Ishikawa (cell line): ENCODE results near the gene ARSB.

Experiments used
- CEBPB ChIP-seq: IDR thresholded peaks from 2 replicates; pipeline ENCODE4 v1.6.1; 2012
- CREB1 ChIP-seq: IDR thresholded peaks from 2 replicates; pipeline ENCODE4 v1.6.1; 2012; ENCODE audit warnings: low read depth
- EGR1 ChIP-seq: IDR thresholded peaks from 2 replicates; pipeline ENCODE4 v1.6.1; 2012
- EP300 ChIP-seq: IDR thresholded peaks from 2 replicates; pipeline ENCODE4 v1.6.1; 2012; ENCODE audit warnings: borderline replicate concordance
- FOXM1 ChIP-seq: IDR thresholded peaks from 2 replicates; pipeline ENCODE4 v1.6.1; 2012; ENCODE audit warnings: low read depth, borderline replicate concordance
- MAX ChIP-seq: IDR thresholded peaks from 2 replicates; pipeline ENCODE4 v1.6.1; 2012
- NFIC ChIP-seq: IDR thresholded peaks from 2 replicates; pipeline ENCODE4 v1.6.1; 2012
- RAD21 ChIP-seq: IDR thresholded peaks from 2 replicates; pipeline ENCODE4 v1.6.1; 2012; ENCODE audit warnings: low read depth
- REST ChIP-seq: IDR thresholded peaks from 2 replicates; pipeline ENCODE4 v1.6.1; 2012; ENCODE audit warnings: low read depth, mild to moderate bottlenecking
- TAF1 ChIP-seq: IDR thresholded peaks from 2 replicates; pipeline ENCODE4 v1.6.1; 2012; ENCODE audit warnings: low read depth, mild to moderate bottlenecking
- TCF12 ChIP-seq: IDR thresholded peaks from 2 replicates; pipeline ENCODE4 v1.6.1; 2012; ENCODE audit warnings: low read depth
- TEAD4 ChIP-seq: IDR thresholded peaks from 2 replicates; pipeline ENCODE4 v1.6.1; 2012
- USF1 ChIP-seq: IDR thresholded peaks from 2 replicates; pipeline ENCODE4 v1.6.1; 2012
- YY1 ChIP-seq: IDR thresholded peaks from 2 replicates; pipeline ENCODE4 v1.6.1; 2012; ENCODE audit warnings: low read depth
- ZBTB7A ChIP-seq: IDR thresholded peaks from 2 replicates; pipeline ENCODE4 v1.6.1; 2012; ENCODE audit warnings: low read depth

ARSB gene

GRCh38 chr5:78805474-78806124 lies 179.5 kb downstream of the ARSB start:
- no peak for TF ChIP-seq EP300
- TF ChIP-seq EGR1, result no peak
- no peak for TF ChIP-seq MAX
- no peak for TF ChIP-seq ZBTB7A
- TF ChIP-seq NFIC, result no peak
- TF ChIP-seq TCF12, result no peak
- no peak for TF ChIP-seq CEBPB
- no peak for TF ChIP-seq REST
- TF ChIP-seq USF1, result no peak
- TF ChIP-seq TAF1, result no peak
- TF ChIP-seq YY1, result no peak
- no peak for TF ChIP-seq FOXM1
- TF ChIP-seq CREB1, result no peak
- no peak for TF ChIP-seq TEAD4
- TF ChIP-seq RAD21, result no peak

- TF ChIP-seq TAF1, result no peak
- TF ChIP-seq CREB1, result no peak
- TF ChIP-seq NFIC, result no peak
- no peak for TF ChIP-seq REST
- TF ChIP-seq USF1, result no peak
- no peak for TF ChIP-seq CEBPB
- TF ChIP-seq EP300, result no peak
- TF ChIP-seq EGR1, result no peak
- no peak for TF ChIP-seq YY1
- no peak for TF ChIP-seq TCF12
- TF ChIP-seq ZBTB7A, result no peak
- no peak for TF ChIP-seq FOXM1
- no peak for TF ChIP-seq MAX
- TF ChIP-seq RAD21, result no peak
- TF ChIP-seq TEAD4, result no peak
Observed at GRCh38 chr5:78804995-78805394, 180.1 kb downstream of the ARSB start.

GRCh38 chr5:78803941-78804340 lies 181.2 kb downstream of the ARSB start:
- no peak for TF ChIP-seq YY1
- TF ChIP-seq MAX, result no peak
- no peak for TF ChIP-seq EGR1
- TF ChIP-seq TCF12, result no peak
- TF ChIP-seq USF1, result no peak
- TF ChIP-seq REST, result no peak
- TF ChIP-seq CEBPB, result no peak
- TF ChIP-seq ZBTB7A, result no peak
- no peak for TF ChIP-seq RAD21
- no peak for TF ChIP-seq FOXM1
- TF ChIP-seq TEAD4, result no peak
- no peak for TF ChIP-seq CREB1
- TF ChIP-seq EP300, result no peak
- no peak for TF ChIP-seq TAF1

GRCh38 chr5:78803353-78803752 lies 181.8 kb downstream of the ARSB start:
- no peak for TF ChIP-seq TCF12
- no peak for TF ChIP-seq RAD21
- no peak for TF ChIP-seq TAF1
- TF ChIP-seq USF1, result no peak
- TF ChIP-seq FOXM1, result no peak
- no peak for TF ChIP-seq YY1
- TF ChIP-seq EGR1, result no peak
- TF ChIP-seq REST, result no peak
- no peak for TF ChIP-seq TEAD4
- TF ChIP-seq MAX, result no peak
- no peak for TF ChIP-seq ZBTB7A
- TF ChIP-seq CREB1, result no peak
- TF ChIP-seq NFIC, result no peak
